K562 (cell line): ENCODE measurements around the gene ZFAND6. TPM values are rescaled to one million over a fixed set of nuclear protein-coding genes. Genes with fewer than 3 reads are reported as not detected.

Experiments used
- ATAC-seq: fragments of 200-7000 bp; cut with Tn5 transposase; 3 replicates; pipeline ENCODE4 v1.9.1; 2020; ENCODE audit warnings: moderate library complexity
- BruUV-seq: library from RNA; stranded (reverse); fragments of 400-500 nt; replicated peaks from 2 replicates; lab custom pipeline; 2021; lab: Mats Ljungman, UMichigan
- CTCF ChIA-PET: fragments of 300-600 bp; formaldehyde crosslinking; extraction: SDS; loops from one replicate; lab custom pipeline; 2021; ENCODE audit warnings: low intra/inter-chr PET ratio; lab: Yijun Ruan, JAX
- POLR2A ChIA-PET: fragments of 300-600, 350-650 bp; sonication (Branson Sonifier 250); formaldehyde crosslinking; extraction: SDS; loops from one replicate; lab custom pipeline; 2021; ENCODE audit warnings: antibody characterized with exemption, inconsistent platforms; lab: Yijun Ruan, JAX
- DNase-seq, 4 experiments: peaks; one replicate each; pipeline versions ENCODE4 v3.0.0 to v3.0.0-alpha.2; 2011 to 2018; ENCODE audit warnings: low spot score in 3 of 4, mixed read lengths in 3 of 4; ENCODE audit errors: extremely low read depth in 1 of 4
- FAIRE-seq: peaks from 2 replicates; lab custom pipeline; 2011; peaks lifted over from hg19 to GRCh38; lab: Jason Lieb, UNC
- H2AFZ ChIP-seq: 2 replicates; pipeline ENCODE4 v1.6.0; 2011; ENCODE audit warnings: low read depth, low read length, control low read depth, inconsistent platforms
- H3K27ac ChIP-seq: fragments of 200-600 bp; 3 replicates; pipeline ENCODE4 v1.8.0; 2011; ENCODE audit warnings: low read depth, mild to moderate bottlenecking, control low read depth, inconsistent platforms, low read length, moderate library complexity, mixed read lengths; ENCODE audit errors: extremely low read depth
- H3K27me3 ChIP-seq, 2 experiments: fragments of 300-600 bp in 1 of 2; 2 replicates in 1 of 2; 3 replicates in 1 of 2; pipeline versions ENCODE4 v1.6.0 to v1.8.0; 2011; ENCODE audit warnings: inconsistent platforms in 2 of 2, low read length in 2 of 2, mild to moderate bottlenecking in 1 of 2, mixed read lengths in 1 of 2, moderate library complexity in 1 of 2; ENCODE audit not compliant: control insufficient read depth in 2 of 2, insufficient read depth in 2 of 2
- H3K36me3 ChIP-seq: fragments of 300-600 bp; 3 replicates; pipeline ENCODE4 v1.8.0; 2011; ENCODE audit warnings: mild to moderate bottlenecking, low read length, inconsistent platforms; ENCODE audit not compliant: control insufficient read depth, insufficient read depth
- H3K4me1 ChIP-seq, 2 experiments: fragments of 200-600 bp in 1 of 2; replicated peaks in 1 of 2; 2 replicates in 1 of 2; 3 replicates in 1 of 2; pipeline versions ENCODE4 v1.5.1 to v1.8.0; 2011; ENCODE audit warnings: inconsistent platforms in 2 of 2, low read length in 2 of 2, mild to moderate bottlenecking in 1 of 2, mixed read lengths in 1 of 2, moderate library complexity in 1 of 2; ENCODE audit not compliant: control insufficient read depth in 2 of 2, insufficient read depth in 2 of 2
- H3K4me2 ChIP-seq: 2 replicates; pipeline ENCODE4 v1.6.1; 2011; ENCODE audit warnings: low read length, control low read depth, inconsistent platforms, mixed read lengths; ENCODE audit not compliant: insufficient read depth
- H3K4me3 ChIP-seq: fragments of 200-600 bp; sonication (generic), shearing (Covaris generic); 2 replicates; pipeline ENCODE4 v1.5.1; 2016; ENCODE audit warnings: control low read depth, inconsistent platforms
- H3K79me2 ChIP-seq: fragments of 200-600 bp; 3 replicates; pipeline ENCODE4 v1.8.0; 2011; ENCODE audit warnings: low read length, inconsistent platforms; ENCODE audit not compliant: control insufficient read depth, insufficient read depth
- H3K9ac ChIP-seq, 2 experiments: 2 replicates each; pipeline versions ENCODE4 v1.6.0 to v1.6.1; 2011; ENCODE audit warnings: low read depth in 2 of 2, low read length in 2 of 2, control low read depth in 1 of 2, inconsistent platforms in 1 of 2, mild to moderate bottlenecking in 1 of 2, mixed read lengths in 1 of 2; ENCODE audit not compliant: insufficient read depth in 1 of 2
- H3K9me1 ChIP-seq: one replicate; pipeline ENCODE4 v1.6.0; 2011; ENCODE audit warnings: inconsistent platforms, mild to moderate bottlenecking, low read length, moderate library complexity; ENCODE audit not compliant: control insufficient read depth, insufficient read depth
- H3K9me3 ChIP-seq: replicated peaks from 2 replicates; pipeline ENCODE4 v1.5.1; 2011; ENCODE audit warnings: low read depth, low read length, inconsistent platforms; ENCODE audit not compliant: control insufficient read depth, insufficient read depth
- H4K20me1 ChIP-seq: replicated peaks from 2 replicates; pipeline ENCODE4 v1.6.1; 2011; ENCODE audit warnings: low read length, inconsistent platforms, mixed read lengths; ENCODE audit not compliant: control insufficient read depth, insufficient read depth
- ARNT ChIP-seq, 2 experiments: fragments of 450-650 bp; IDR thresholded peaks; 2 replicates each; pipeline ENCODE4 v1.6.1; 2016; ENCODE audit warnings: mild to moderate bottlenecking in 1 of 2
- CBFB ChIP-seq: sonication (generic); formaldehyde crosslinking; IDR thresholded peaks from 2 replicates; pipeline ENCODE4 v1.4.0; 2020; ENCODE audit warnings: mild to moderate bottlenecking, missing genetic modification reagents
- ETV5 ChIP-seq: sonication (generic); formaldehyde crosslinking; IDR thresholded peaks from 2 replicates; pipeline ENCODE4 v1.4.0; 2020; ENCODE audit warnings: low read depth, mild to moderate bottlenecking, missing genetic modification reagents
- NUFIP1 ChIP-seq: fragments of 450-650 bp; IDR thresholded peaks from 2 replicates; pipeline ENCODE4 v1.6.1; 2018; ENCODE audit not compliant: partially characterized antibody
- PTTG1 ChIP-seq: fragments of 450-650 bp; IDR thresholded peaks from 2 replicates; pipeline ENCODE4 v1.6.1; 2016; ENCODE audit warnings: low read depth, mild to moderate bottlenecking, missing genetic modification characterization, missing compliant biosample characterization
- SRF ChIP-seq, 2 experiments: fragments of 250-450, 450-650 bp in 1 of 2; sonication (Bioruptor Pico) in 1 of 2; sonication (generic) in 1 of 2; formaldehyde crosslinking; IDR thresholded peaks; 2 replicates each; pipeline versions ENCODE4 v1.5.0 to v1.5.1; 2020 to 2022; ENCODE audit warnings: mild to moderate bottlenecking in 1 of 2, missing genetic modification reagents in 1 of 2
- ZKSCAN8 ChIP-seq: fragments of 200-800 bp; sonication (Bioruptor generic); IDR thresholded peaks from 2 replicates; pipeline ENCODE4 v1.6.1; 2016; ENCODE audit warnings: missing genetic modification characterization, missing compliant biosample characterization
- ZNF121 ChIP-seq: sonication (generic); formaldehyde crosslinking; conservative IDR thresholded peaks from 2 replicates; pipeline ENCODE4 v1.8.0; 2022; ENCODE audit warnings: missing genetic modification reagents
- WGBS: fragments of 100-300 bp; shearing (Covaris generic); methylation state at CpG from one replicate; pipeline ENCODE4 v1.1.6; 2016; ENCODE audit warnings: low coverage, mixed read lengths; ENCODE audit not compliant: insufficient coverage; ENCODE audit errors: missing lambda C conversion rate; 5-methylcytosine and 5-hydroxymethylcytosine counted together
- in situ Hi-C: fragments of 300-500 bp; cut with MboI; formaldehyde crosslinking; loops from 4 replicates; pipeline ENCODE4 v1.15.0; 2018; ENCODE audit warnings: inconsistent platforms, mixed read lengths
- intact Hi-C: fragments of 100-400 bp; cut with micrococcal nuclease; formaldehyde crosslinking; loops from 2 replicates; pipeline ENCODE4 v1.14.2; 2022
- polyA plus RNA-seq, 8 experiments: library from polyadenylated mRNA; depleted of rRNA in 4 of 8; stranded (reverse) in 5 of 8; unstranded in 3 of 8; fragments of >200 nt; fragmentation: Nextera tagmentation in 2 of 8; fragmentation: Illumina TruSeq in 1 of 8; extraction: Ambion mirVana in 2 of 8; extraction: Trizol in 1 of 8; gene quantifications; 2 replicates each; pipeline versions ENCODE4 v1.2.1 to v1.2.3, GENCODE V29; 2011 to 2014; ENCODE audit warnings: inconsistent platforms in 1 of 8, missing spikeins in 1 of 8
- total RNA-seq, 7 experiments: library from RNA; depleted of rRNA in 6 of 7; stranded (reverse); fragments of >200 nt in 6 of 7; fragmentation: Illumina TruSeq in 2 of 7; extraction: Trizol in 2 of 7; gene quantifications; 2 replicates each; pipeline versions ENCODE4 v1.2.1 to v1.2.3, GENCODE V29; 2011 to 2021; ENCODE audit warnings: low replicate concordance in 1 of 7
- TF ChIP-seq, protein P1 (sequence below): sonication (generic); formaldehyde crosslinking; IDR thresholded peaks from 2 replicates; pipeline ENCODE4 v1.8.0; 2022; ENCODE audit warnings: missing genetic modification reagents, mild to moderate bottlenecking, moderate library complexity, borderline replicate concordance
- TF ChIP-seq, protein P2 (sequence below): fragments of 200-800 bp; sonication (Bioruptor generic); IDR thresholded peaks from 2 replicates; pipeline ENCODE4 v1.6.1; 2016; ENCODE audit warnings: missing genetic modification characterization, missing compliant biosample characterization

ZFAND6 gene
- total and polyA plus RNA-seq, 9 of the 15 experiments (the other 6 are each of a cell fraction or from before 2014, with no cell fraction given) = 53.9 to 206 (median 88.9) TPM

DNA sequence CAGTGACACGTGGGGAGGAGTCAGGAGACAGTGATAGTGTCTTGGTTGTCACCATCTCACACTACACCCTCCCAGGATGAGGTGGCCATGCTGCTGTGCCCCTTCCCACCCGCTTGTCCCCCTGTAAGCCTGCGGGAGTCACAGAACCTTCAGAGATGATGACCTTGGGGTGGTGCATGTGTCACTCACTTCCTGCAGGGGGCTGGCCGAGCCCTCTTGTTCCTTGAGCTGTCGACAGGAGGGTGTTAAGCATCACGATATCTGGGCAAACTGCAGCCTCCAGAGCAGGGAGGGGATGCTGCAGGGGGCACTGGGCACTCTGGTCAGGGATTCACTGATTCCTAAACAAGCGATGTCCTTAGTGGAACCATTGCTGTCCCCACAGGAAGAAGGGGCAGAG, 121.0 kb downstream of the ZFAND6 start (continued):
- TF ChIP-seq, protein P1, sequence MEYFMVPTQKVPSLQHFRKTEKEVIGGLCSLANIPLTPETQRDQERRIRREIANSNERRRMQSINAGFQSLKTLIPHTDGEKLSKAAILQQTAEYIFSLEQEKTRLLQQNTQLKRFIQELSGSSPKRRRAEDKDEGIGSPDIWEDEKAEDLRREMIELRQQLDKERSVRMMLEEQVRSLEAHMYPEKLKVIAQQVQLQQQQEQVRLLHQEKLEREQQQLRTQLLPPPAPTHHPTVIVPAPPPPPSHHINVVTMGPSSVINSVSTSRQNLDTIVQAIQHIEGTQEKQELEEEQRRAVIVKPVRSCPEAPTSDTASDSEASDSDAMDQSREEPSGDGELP (CRISPR knock-in tag) = no peak
- TF ChIP-seq NUFIP1 = no peak
- TF ChIP-seq, protein P2, sequence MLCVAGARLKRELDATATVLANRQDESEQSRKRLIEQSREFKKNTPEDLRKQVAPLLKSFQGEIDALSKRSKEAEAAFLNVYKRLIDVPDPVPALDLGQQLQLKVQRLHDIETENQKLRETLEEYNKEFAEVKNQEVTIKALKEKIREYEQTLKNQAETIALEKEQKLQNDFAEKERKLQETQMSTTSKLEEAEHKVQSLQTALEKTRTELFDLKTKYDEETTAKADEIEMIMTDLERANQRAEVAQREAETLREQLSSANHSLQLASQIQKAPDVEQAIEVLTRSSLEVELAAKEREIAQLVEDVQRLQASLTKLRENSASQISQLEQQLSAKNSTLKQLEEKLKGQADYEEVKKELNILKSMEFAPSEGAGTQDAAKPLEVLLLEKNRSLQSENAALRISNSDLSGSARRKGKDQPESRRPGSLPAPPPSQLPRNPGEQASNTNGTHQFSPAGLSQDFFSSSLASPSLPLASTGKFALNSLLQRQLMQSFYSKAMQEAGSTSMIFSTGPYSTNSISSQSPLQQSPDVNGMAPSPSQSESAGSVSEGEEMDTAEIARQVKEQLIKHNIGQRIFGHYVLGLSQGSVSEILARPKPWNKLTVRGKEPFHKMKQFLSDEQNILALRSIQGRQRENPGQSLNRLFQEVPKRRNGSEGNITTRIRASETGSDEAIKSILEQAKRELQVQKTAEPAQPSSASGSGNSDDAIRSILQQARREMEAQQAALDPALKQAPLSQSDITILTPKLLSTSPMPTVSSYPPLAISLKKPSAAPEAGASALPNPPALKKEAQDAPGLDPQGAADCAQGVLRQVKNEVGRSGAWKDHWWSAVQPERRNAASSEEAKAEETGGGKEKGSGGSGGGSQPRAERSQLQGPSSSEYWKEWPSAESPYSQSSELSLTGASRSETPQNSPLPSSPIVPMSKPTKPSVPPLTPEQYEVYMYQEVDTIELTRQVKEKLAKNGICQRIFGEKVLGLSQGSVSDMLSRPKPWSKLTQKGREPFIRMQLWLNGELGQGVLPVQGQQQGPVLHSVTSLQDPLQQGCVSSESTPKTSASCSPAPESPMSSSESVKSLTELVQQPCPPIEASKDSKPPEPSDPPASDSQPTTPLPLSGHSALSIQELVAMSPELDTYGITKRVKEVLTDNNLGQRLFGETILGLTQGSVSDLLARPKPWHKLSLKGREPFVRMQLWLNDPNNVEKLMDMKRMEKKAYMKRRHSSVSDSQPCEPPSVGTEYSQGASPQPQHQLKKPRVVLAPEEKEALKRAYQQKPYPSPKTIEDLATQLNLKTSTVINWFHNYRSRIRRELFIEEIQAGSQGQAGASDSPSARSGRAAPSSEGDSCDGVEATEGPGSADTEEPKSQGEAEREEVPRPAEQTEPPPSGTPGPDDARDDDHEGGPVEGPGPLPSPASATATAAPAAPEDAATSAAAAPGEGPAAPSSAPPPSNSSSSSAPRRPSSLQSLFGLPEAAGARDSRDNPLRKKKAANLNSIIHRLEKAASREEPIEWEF (CRISPR knock-in tag) = no peak
- TF ChIP-seq SRF (CRISPR knock-in tag; IDR thresholded peaks at IDR 0.05) = no peak

DNA sequence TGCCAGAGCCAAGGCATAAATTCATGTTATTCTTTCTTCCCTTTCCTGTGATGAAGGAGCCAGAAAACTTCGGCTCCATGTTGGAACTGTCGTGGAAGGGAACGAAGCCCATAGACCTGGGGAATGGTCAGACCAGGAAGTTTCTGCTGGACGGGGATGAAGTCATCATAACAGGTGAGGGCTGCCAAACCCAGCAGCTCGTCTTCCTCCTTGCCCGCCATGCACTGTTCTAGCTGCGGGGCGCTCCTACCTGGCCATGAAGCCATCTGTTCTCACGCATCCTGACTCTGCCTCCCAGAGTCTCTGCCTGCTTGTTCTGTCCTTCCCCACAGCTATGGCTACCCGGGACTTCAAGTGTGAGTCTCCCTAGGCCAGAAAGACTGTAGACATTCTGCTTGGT, 121.5 kb downstream of the ZFAND6 start:
- no peak for ATAC-seq
- H3K9me3 ChIP-seq = no peaks in the 10 kb centered on the region
- H3K36me3 ChIP-seq = peaks cover 96% of the 10 kb centered on the region; the same call in 2 of the 3 replicates
- 91% methylated on average over 10 of the region's 10 CpGs for WGBS
- H3K4me1 ChIP-seq = no peaks in the 10 kb centered on the region
- TF ChIP-seq ARNT (IDR thresholded peaks at IDR 0.05) = no peak
- no peak for TF ChIP-seq PTTG1 (tag)
- TF ChIP-seq ZKSCAN8 (CRISPR knock-in tag) = no peak
- TF ChIP-seq ZNF121 (CRISPR knock-in tag) = no peak
- no peak for TF ChIP-seq CBFB
- TF ChIP-seq ETV5 = no peak
- no peak overlapping the region for H2AFZ ChIP-seq
- H3K9ac ChIP-seq = no peak overlapping the region
- no peak overlapping the region for H3K27ac ChIP-seq
- H3K79me2 ChIP-seq = no peaks in the 10 kb centered on the region
- H3K27me3 ChIP-seq = no peaks in the 10 kb centered on the region
- in situ Hi-C loops = no loop called here
- H3K9me1 ChIP-seq = no peaks in the 10 kb centered on the region
- no peak for DNase-seq
- no TSS peak for BruUV-seq
- POLR2A ChIA-PET = no interaction called here
- CTCF ChIA-PET = no interaction called here
- intact Hi-C loops = no loop called here
- H4K20me1 ChIP-seq = no peaks in the 10 kb centered on the region
- H3K4me3 ChIP-seq = no peak overlapping the region
- H3K4me2 ChIP-seq = no peak overlapping the region
- FAIRE-seq = no peak
